GM21737 (cell line): ENCODE results near the gene SOX13.

Experiments used
- ATAC-seq: cut with Tn5 transposase; IDR thresholded peaks from one replicate; pipeline ENCODE4 v1.9.1; 2021; ENCODE audit warnings: mild to moderate bottlenecking, moderate library complexity; ENCODE audit not compliant: unreplicated experiment

Gene SOX13

DNA sequence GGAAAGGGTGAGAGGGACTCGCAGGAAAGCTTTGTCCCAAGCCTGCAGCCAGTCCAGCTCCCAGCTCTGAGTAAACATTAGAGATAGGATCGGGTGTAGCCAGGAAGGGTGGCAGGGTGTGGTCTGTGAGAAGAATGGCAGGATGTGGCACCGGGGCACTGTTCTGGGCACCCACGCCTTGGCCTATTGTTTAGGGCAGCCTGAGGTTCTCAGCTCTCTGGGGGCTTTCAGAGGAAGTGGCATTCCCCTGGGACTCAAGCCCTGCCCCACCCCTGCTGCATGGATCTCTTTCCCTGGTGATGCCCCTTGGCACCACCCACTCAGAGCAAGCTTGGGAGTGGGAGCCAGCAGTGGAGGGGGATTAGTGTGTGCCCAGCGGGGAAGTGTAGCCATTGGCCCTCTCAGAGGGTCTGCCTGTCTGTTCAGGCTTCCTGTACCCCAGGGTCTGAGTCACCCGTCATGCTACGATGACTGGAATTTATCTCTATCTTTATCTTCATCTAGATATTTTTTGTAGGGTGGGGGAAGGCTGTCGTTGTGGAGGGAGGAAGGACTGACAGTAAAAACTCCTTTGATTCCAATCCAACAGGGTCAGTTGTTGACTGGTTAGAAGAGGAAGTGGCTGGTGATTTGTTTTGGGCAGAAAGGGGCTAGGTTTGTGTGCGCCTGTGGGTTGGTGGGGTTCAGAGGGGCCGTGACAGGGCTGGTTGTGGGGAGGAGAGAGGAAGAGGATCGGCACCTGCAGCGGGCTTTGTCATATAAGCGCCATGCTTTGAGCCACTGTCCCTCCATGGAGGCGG is 31.6 kb downstream of the SOX13 start:
- ATAC-seq = no peak

DNA sequence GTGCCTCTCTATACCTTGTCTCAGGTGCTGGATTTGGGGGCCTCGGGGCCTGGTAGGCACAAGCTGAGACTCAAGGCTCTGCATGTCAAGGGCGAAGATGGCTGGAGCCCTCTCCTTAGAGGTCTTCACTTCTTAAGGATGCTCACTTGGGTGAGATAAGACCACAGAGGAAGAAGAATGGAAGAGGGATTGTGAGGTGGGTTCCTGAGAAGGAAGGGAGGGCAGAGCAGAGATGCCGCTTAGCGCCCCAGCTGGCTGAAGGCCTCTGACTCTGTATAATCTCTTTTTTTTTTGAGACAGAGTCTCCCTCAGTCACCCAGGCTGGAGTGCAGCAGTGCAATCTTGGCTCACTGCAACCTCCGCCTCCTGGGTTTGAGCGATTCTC is 32.2 kb downstream of the SOX13 start:
- ATAC-seq = no peak

DNA sequence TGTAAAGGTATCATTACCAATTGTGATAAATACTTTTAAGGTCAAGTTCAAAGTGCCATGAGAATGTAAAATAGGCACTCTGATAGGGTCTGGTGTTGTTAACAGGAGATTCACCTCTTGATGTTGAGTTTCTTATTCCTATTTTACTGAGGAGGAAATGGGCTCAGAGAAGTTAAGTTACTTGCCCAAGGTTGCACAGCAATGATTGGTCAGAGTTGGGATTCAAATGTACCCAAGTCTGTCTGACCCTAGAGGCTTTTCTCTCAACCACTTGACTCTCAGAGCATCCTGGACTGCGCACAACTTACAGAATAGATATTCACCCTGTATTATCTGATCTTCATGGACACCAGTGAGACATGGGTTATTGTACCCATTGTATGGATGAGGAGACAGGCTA is 33.9 kb downstream of the SOX13 start:
- no peak for ATAC-seq

DNA sequence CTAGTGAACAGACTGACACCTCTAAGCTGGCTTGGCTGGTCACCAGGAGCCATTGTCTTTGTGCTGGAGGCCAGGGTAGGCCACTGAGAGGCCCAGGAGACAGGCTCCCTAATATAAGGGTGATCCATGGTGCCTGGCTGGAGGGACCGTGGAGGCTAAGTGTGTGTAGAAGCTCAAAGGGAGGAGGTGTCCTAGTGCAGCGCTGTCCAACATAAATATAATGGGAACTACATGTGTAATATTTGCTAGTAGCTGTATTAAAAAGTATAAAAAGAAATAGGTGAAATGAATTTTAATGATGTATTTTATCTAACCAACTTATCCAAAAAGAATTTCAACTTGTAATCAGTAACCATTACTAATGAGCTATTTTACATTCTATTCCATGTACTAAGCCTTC is 35.0 kb downstream of the SOX13 start:
- ATAC-seq = no peak

DNA sequence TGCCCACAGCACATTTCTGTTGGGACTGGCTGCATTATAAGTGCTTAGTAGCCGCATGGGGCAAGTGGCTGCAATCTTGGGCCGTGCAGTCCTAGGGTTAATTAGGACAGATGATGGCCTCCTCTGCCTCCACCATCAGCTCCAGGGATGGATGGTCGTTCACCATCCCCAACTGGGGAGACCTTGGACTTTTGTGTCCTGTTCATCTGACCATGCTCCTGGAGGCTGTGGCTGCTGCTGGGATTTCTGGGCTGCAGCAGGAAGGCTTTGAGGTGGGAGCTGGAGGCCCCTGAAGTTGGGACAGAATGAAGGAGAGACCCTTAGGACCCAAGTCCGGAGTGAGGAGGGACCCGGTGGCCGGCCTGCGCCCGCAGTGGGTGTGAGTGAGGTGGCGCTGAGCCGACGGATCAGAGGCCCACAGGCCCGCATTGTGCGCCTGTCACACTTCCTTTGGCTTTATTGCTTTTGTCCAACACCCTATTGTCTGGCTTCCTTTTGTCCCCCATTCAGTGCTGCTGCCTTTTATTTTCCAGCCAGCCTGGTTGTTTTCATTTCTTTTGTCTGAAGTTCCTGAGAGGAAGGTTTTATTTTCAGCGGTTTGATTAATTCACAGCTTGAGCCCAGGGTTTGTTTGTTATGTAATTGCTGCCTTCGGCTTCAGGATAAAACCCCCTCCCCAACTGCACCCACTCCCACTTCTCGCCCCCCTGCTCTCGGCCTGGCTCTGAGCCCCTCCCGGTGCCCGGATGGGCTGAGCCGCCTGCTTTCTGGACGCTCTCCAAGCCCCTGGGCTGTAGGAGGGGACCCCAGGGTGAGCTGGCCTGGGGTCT is 35.6 kb downstream of the SOX13 start:
- ATAC-seq = no peak

DNA sequence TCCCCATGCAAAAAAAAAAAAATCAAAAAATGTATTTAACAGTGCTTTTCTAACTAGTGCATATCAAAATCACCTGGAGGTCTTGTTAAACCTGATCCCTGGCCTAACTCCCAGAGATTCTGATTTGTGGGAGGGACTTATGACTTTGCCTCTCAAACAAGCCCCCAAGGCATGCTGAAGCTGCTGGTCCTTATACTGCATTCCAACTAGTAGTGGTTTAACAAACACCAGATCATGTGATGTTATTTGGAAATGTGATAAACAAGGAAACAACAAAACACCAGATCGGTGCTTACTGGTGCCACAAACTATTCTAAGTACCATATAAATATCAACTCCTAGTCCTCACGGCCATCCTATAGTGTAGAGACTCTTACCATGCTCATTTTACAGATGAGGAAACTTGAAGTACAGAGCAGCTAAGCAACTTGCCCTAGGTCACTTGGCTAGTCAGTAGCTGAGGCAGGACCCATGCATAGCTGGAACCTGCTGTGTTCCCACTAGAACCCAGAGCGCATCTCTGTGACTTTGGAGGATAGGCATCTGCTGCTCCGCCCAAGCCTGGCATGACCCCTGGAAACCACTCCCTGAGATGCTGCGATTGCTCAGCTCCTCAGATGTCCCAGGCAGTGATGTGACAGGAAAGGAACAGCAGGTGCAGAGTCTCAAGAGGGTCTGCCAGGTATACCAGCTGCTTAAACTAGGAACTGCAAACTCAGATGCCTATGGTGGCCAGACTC is 38.1 kb downstream of the SOX13 start:
- no peak for ATAC-seq

DNA sequence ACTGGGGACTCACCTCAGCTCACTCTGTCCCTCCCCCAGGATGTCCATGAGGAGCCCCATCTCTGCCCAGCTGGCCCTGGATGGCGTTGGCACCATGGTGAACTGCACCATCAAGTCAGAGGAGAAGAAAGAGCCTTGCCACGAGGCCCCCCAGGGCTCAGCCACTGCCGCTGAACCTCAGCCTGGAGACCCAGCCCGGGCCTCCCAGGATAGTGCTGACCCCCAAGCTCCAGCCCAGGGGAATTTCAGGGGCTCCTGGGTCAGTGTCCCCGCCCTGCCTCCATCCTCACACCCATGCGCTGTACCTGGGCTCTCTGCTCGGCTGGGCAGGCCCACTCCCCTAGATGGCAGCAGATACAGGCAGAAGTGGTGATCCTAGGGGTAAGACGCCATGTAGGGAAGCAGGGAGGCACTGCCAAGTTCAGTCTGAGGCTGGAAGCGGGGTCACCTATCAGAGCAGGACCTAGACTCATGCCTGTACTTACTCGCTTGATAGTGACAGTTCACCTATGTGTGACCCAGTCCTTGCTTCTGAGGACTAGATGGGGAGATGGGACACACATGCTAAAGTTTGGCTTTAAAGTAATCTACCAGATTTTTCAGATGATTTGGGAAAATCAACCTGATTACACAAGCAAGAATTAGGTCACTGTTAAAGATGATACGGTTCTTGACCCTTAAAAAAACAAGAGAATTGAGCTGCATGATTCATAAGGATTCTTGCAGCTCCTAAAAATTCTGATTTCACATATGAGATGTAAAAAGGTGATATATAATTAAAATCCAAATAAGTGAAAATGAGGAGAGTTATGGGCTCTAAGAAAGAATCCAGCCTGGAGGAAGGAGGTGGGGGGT is 40.2 kb downstream of the SOX13 start:
- ATAC-seq = no peak

DNA sequence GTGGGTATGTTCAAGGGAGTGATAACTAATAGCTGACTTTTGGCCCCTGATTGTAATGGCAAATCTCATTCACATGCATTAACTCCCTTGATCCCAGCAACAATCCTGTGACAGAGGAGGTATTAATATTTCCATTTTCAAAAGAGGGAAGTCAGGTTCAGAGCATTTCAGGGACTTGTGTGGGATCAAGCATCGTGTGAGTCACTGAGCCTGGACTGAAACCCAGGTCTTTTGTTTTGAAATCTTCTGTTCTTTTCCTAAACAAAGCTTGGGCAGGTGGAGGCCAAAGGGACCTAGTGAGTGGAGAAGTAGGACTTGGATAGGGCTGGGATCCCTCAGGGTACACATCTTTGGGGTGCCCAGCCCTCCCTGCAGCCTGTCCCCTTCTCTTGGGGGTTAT is 41.0 kb downstream of the SOX13 start:
- ATAC-seq = no peak

DNA sequence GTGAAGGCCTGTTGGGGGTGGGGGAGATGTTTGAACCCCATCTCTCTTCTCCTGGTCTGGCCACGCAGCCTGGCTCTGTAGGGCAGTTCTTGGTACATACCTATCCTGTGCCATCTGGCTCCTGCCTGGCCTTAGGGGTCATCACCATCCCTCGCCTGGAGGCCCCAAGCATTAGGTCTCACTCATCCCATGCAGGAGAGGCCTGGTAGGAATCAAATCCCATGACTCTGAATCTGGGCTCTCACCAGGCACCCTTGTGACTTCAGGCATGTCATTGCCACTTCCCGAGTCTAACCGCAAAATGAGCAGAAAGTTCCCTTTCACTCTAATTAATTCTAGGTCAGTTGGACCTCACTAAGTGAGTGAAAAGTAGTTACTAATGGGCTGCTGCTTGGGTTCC is 41.7 kb downstream of the SOX13 start:
- ATAC-seq = no peak

DNA sequence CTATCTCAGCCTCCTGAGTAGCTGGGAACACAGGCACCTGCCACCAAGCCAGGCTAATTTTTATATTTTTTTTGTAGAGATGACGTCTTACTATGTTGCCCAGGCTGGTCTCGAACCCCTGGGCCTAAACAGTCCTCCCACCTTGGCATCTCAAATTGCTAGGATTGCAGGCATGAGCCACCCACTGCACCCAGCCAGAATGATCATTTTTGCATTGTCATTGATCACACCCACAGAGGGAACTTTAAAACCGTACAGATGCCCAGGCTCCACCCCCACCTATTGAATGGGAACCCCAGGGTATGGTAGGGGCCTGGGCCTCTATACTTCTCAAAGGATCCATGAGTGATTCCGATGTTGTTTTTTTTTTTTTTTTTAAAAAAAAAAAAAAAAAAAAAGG is 42.2 kb downstream of the SOX13 start:
- ATAC-seq = no peak

DNA sequence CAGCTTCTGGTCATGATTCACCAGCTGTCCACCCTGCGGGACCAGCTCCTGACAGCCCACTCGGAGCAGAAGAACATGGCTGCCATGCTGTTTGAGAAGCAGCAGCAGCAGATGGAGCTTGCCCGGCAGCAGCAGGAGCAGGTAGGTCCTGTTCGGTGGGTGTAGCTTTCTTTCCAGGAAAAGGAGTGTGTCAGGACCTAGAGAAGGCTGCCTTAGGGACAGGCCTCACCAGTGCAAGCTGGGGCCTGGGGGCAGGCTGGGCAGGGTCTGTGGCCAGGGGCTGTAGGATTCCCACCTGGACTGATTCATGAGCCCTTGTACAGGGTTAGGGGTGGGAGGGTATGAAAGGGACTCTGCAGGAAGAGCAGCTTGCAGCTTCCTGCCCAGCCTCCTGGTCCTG is 43.6 kb downstream of the SOX13 start:
- ATAC-seq = no peak

DNA sequence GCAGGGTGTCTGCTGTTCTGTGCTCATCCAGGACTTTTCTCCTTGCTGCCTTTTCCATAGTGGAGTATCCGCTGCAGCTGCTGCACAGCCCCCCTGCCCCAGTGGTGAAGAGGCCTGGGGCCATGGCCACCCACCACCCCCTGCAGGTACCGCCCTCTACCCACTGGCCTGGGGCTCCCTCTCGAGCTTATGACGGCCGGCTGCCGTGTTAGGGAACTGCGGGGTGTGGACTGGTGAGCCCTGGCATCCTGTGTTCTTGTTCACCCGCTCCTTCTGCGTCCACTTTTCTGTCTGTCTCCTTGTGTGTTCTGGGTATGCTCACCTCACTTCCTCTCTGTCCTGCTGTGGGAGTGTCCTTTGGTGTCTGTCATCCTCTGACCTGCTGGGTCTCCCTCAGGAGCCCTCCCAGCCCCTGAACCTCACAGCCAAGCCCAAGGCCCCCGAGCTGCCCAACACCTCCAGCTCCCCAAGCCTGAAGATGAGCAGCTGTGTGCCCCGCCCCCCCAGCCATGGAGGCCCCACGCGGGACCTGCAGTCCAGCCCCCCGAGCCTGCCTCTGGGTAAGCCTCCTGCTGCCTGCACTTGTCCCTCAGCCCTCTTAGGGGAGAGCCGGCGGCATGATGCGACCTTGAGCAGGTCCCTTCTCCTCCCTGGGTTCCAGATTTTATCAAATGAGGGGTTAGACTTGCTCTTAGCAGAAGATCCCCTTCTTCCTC is 49.1 kb downstream of the SOX13 start:
- no peak for ATAC-seq

DNA sequence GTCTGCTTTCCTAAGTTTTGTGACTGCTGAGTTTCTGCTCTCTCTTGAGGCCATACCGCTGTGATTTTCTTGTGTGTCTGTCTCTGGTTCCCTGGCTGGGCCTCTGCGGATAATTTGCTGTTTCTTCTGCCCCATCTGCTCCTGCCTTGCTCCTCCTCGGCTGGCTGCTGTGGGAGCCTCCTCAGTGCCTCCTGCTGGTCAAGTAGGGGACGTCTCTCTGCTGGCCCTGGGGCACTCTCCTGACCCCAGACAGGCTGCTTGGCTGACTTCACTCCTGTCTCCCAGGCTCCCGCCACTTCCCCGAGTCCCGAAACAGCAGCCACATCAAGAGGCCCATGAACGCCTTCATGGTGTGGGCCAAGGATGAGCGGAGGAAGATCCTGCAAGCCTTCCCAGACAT is 50.5 kb downstream of the SOX13 start:
- ATAC-seq = no peak

DNA sequence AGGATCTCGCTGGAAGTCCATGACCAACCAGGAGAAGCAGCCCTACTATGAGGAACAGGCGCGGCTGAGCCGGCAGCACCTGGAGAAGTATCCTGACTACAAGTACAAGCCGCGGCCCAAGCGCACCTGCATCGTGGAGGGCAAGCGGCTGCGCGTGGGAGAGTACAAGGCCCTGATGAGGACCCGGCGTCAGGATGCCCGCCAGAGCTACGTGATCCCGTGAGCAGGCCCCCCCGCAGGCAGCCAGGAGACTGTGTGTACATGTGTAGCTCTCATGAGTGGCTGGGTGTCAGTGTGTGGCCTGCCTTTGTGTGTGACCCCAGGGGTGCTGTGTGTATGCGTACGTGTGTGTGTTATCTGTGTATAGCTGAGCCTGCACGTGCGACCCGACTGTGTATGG is 51.7 kb downstream of the SOX13 start:
- no peak for ATAC-seq

DNA sequence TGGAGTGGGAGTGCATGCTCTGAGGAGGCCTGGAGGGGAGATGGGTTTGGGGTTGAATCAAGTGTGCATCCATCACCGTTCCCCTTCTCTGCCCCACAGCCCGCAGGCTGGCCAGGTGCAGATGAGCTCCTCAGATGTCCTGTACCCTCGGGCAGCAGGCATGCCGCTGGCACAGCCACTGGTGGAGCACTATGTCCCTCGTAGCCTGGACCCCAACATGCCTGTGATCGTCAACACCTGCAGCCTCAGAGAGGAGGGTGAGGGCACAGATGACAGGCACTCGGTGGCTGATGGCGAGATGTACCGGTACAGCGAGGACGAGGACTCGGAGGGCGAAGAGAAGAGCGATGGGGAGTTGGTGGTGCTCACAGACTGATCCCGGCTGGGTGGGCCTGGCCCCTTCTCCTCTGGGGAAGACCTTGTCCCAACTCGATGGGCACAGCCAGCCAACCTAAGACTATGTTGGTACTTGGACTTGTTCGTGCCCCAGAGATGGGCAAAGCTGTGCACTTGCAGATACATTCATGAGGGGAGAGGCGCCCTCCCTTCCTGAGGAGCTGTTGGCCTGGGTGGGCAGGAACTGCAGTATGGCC is 52.9 kb downstream of the SOX13 start:
- ATAC-seq = no peak

DNA sequence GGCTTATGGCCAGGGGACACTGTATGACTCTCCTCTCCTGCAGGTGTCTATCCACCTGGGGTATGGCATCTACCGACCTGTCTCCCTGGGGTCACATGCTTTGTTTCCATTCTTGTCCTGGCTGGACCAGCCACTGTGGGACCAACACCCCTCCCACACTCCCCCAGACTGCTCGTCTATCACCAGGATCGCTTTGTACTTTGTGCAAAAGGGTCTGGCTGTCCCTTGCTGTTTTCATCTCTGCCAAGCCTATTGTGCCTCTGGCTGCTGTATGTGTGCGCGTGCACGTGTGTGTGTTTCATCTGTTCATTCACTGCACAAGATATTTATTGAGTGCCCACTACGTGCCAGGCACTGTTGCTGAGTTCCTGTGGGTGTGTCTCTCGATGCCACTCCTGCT is 53.5 kb downstream of the SOX13 start:
- ATAC-seq = no peak

DNA sequence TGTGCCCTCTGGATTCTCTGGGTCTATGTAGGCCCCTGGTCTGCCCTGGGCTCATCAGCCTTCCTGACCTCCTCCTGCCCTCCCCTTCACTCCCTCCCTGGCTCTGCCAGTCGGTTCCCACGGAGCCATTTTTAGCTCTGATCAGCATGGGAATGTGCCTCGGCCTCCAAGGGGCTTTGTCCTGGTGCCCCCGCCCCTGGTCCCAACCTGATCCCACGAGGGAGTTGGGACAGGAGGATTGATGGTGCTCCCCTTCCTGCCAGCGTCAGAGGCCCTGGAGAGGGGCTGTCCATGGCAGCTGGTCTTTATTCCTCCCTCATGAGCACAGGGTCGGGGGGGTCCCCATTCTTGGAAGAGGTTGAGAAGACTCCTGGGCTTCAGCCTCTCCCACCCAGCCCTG is 54.0 kb downstream of the SOX13 start:
- ATAC-seq = no peak

DNA sequence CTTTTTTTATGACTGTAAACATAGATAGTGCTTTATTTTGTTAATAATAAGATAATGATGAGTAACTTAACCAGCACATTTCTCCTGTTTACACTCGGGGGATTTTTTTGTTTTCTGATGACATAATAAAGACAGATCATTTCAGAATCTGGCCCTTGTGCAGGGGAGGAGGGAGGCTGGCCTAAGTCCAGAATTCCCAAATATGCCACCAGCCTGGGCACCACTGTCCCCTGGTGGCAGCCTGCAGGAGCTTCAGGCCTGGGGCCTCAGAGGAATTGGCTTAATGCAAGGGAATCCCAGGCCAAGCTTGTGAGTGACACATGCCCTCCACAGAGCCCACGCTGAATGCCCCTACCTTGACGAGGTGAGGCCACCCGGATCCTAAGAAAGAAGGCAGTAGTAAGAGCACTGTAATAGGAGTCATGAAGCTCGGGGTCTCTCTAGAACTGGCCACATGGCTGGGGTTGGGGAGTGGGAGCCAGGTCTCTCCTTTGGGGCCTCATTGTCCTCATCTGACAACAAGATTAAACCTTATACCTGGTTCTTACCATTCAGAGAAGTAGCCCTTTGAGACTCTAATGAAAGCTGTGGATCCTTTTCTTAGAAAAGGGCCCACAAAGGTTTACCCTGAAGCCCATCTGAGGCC is 54.8 kb downstream of the SOX13 start:
- ATAC-seq = no peak

DNA sequence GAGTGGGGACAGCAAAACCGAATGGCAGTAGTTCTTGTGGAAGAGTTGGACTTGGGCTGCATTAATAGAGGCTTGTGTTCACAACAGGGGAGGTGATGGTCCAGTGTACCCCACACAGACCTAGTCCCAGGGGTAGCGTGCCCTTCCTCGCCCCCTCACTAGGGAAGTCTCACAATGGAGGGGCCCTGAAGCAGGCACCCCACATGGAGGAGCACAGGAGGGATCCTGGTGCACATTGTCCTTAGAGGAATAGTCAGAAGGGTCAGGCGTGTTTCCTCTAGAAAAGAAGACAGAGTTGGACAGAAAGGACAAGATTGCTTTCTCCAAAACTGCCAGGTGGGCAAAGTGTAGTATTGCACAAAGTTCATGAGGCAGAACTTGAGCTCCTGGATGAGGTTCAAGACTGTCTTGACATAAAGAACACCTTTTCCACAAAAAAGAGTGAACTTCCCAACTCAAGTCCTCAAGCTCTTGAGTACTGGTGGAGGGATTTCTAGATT is 55.6 kb downstream of the SOX13 start:
- no peak for ATAC-seq
